GF-D8 (cell line): ENCODE measurements around the gene GPR132.

Source experiments
- DNase-seq: peaks from one replicate; lab custom pipeline; 2025; lab: John Stamatoyannopoulos, UW

The GPR132 gene

DNA sequence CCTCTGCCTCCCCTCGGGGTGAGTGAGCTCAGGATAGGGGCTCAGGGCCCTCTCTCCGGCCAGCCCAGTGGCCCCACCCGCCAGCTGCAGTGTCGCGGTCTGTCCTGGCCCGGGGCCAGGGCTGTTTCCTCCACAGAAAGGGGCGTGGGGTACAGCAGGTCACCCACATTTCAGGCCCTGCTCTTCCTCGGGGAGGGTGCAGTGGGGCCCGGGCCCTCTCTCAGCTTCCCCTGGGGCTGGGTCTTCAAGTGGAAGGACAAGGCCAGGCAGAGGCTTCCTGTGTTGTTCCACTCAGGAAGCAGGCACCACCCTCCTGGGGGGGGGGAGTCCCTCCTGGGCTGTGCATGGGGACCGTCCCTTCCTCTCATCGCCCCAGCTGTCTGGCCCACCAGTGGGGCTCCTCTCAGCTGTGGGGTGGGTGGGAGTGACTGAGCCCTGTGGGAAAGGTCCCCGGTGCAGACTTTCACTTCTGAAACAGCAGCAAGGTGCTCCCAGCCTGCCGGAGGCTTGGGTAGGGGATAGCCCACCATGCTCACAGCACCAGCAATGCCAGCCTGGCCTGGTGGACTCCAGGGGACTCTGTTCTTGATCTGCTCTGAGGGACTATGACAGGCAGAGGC lies 3.7 kb downstream of the GPR132 start:
- no peak for DNase-seq

DNA sequence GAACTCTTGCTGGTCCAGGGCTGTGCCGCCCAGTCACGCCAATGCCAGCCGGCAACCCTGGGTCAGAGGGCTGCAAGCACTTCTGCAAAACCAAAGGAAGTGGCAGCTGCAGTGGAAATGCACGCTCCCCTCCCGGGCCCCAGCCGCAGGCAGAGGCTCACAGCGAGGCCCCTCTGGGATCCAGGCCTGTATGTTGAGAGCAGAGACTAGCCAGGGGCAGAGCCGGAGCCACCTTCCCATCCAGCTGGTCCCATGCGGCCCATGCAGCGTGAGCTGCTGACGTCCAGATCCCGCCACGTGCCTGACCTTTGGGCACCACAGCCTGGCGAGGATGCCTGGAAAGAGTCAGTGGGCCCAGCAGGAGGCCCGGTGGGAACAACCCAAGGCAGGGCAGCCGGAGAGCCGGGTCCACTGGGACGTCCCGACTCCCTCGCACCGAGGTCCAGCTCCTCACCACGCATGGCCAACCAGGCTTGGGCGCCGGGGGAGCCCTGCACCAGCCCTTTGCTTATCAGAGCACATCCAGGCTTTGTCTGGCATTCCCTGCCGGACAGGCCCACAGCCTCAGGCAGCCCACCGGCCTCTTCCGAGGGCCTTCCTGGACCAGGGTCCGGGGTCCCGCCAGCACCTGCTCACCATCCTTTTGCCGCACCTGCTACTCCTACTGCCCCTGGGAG lies 4.3 kb downstream of the GPR132 start:
- DNase-seq, result peak; percentile 25

DNA sequence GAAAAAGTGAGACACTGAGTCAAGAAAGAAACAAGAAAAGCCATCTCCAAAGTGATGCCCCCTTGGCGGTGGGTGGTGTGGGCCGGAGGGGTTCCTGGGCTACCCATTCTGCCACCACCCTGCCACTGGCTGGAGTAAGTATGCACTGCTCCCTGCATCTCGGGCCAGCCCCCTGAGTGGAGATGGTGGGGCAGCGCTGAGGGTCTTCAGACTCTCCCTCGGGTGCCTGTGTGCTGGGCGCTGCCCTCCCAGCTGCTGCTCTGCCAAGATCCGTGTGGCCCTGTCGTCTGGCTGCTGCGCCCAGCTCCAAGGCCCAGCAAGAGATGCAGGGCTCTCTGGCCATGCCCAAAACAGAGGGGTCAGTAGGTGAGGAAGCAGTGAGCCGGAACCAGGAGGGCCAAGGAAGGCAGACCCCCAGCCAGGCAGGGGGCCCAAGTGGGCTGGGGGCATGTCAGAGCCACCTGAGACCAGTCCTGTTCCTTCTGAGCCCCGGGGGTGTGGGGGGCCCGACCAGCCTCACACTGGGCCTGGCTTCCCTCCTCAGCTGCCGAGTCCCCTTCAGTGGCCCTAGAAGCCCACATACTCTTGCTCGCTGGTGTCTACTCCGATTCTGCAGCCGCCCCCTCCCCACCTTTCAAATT lies 5.2 kb downstream of the GPR132 start:
- DNase-seq, result no peak

DNA sequence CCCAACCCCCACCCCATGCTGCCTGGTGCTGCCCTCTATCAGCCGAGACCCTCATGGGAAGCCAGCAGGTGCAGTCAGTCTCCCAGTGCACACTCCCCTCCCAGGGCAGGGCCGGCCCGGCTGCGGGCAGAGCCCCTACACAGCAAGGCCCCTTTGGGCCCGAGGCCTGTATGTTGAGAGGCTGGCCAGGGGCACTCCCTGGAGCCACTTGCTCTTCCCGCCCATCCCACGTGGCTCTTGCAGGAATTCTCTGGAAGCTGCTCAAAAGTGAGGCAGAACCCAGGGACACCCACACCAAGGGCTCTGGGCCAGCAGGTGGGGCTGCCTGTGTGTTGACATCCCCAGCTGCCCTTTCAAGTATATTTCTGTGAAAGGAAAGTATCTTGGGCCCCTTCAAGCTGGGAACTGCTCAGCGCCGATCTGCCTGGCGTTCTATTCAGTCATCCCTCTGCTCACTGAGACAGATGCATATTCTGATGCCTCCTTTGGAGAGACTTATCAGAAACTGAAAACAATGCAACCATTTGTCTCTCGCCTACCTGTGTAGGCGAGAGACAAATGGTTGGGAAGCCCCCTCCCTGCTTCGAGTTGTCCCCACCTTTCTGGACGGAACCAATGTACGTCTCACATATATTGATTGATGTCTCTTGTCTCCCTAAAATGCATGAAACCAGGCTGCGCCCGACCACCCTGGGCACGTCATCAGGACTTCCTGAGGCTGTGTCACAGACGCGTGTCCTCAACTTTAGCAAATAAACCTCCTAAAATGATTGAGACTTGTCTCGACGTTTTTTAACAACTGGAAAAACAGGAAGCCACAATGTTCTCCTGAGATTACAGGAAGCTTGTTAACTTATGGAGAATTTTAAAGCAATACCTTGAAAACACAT lies 6.0 kb downstream of the GPR132 start:
- no peak for DNase-seq

DNA sequence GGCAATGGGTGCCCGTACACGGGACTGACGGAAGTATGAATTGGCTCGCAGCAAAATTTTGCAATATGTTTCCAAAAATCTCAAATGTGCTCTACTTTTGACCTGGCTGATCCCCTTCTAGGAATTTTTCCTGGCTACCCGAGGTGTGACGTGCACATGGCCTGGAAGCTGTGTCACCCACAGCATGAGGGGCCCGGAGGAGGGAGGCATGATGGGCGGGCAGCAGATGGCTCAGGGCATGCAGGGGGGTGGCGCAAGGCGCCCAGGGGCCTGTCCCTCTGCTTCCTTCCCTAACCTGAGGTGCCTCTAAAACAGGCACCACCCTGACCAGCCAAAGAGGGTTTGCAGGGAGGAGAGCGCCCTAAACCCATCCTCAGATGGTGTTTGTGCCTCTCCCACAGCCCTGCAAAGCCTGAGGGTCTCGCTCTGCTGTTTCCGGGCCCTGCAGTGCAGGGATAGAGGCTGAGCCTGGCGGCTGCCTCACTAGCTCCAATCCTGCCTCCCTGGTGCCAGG lies 6.7 kb downstream of the GPR132 start:
- DNase-seq, result no peak

DNA sequence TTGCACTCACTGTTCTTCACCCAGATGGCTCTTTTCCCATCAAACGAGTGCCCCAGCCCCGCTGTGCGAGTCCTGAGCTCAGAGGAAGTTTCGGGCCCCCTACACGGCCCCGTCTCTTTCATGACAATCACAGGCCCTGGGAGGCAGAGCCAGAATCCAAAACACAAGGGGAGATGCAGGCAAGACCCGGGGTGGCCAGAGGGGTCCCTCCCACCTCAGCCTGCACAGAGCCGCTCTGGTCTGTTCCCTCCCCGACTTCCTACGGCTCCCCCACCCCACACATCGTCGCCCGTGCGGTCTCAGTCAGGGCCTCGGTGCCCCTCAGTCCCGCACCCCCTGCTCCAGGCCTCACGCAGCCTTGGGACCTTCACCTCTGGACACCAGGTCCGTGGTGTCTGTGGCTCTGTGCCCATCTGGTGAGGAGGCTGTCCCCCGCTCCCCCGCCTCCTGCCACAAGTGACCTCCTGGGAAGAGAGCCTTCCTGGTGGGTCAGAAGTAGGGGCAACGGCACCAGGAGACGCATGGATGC lies 8.9 kb downstream of the GPR132 start:
- no peak for DNase-seq

DNA sequence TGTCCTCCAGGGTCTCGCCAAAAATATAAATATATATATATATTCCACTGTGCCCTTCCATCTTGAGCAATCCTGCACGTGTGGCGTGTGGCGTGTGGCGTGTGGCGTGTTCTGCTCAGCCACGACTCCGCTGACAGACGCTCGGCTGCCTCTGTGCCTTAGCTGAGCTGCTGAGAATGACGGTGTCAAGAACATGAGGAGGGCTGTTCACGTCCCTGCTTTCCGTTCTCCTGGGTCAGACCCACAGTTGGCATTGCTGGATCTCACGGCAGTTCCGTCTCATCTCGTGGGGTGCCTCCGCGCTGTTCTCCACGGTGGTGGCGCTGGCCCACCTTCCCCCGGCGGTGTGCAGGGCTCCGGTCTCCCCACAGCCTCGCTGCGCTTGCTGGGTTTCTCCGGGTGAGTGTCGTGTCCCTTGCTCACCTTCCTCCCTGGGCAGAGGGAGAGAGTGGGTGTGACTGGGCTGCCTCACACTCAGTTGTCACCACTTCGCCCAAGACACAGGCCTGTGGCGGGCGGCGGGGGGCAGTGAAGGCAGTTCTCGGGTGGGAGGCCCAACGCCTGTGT lies 9.4 kb downstream of the GPR132 start:
- no peak for DNase-seq

DNA sequence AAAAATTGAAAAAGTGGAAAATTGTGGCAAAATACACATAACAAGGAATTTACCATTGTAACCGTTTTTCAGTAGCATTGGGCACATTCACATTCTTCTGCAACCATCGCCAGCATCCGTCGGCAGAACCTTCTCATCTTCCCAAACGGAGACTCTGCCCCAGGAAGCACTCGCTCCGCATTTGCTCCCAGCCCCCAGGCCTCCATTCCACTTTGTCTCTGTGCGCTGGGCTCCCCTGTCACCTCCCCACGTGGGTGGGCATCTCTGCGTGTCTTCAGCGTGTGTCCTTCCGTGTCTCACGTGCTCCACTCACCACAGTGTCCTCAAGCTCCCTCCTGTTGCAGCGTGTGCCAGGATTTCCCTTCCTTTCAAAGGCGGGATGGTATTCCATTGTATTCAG lies 9.9 kb downstream of the GPR132 start:
- no peak for DNase-seq

DNA sequence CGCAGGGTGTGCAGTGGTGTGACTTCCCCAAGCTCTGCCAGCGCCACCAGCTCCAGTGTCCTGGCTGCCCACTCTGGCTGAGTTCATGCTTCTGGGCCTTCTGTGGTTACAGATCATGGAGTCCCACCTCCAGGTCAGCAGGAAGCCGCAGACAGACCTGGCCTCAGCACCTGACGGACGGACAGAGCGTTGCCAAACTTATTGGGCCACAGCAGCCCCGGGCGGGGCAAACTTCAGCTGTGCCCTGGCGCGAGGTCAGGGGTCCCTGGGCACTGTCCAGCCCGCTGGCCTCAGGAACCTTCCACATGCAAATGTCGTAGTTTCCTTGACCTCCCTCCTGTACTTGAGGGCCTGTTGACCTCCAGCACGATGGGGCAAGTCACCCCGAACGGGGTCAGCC lies 11.2 kb downstream of the GPR132 start:
- no peak for DNase-seq

DNA sequence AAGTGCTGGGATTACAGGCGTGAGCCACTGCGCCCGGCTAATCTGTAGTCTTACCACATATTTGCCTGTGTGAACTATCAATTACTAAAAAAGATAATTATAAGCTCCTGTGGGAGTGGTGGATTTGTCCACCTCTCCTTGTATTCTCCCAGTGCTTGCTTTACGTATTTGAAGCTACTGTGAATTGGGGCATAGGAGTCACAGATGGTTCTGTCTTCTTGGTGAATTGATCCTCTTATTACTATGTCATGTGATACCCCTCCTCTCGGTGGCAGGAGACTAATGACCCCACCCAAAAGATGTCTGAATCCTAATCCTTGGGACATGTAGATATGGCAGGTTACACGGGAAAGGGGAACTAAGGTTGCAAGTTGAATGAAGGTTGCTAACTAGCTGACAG lies 11.8 kb downstream of the GPR132 start:
- DNase-seq, result no peak

DNA sequence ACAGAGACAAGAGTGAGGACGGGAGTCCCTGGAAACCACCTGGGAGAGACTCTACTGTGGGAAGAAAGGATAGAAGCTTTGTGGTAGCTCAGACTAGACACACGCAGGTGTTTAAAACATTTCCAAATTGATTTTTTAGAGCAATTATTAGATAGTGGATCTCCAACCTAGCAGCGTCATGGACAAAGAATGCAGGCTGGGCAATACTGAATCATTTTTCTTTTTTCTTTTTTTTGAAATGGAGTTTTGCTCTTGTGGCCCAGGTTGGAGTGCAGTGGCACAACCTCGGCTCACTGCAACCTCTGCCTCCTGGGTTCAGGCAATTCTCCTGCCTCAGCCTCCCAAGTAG lies 13.1 kb downstream of the GPR132 start:
- DNase-seq, result no peak

DNA sequence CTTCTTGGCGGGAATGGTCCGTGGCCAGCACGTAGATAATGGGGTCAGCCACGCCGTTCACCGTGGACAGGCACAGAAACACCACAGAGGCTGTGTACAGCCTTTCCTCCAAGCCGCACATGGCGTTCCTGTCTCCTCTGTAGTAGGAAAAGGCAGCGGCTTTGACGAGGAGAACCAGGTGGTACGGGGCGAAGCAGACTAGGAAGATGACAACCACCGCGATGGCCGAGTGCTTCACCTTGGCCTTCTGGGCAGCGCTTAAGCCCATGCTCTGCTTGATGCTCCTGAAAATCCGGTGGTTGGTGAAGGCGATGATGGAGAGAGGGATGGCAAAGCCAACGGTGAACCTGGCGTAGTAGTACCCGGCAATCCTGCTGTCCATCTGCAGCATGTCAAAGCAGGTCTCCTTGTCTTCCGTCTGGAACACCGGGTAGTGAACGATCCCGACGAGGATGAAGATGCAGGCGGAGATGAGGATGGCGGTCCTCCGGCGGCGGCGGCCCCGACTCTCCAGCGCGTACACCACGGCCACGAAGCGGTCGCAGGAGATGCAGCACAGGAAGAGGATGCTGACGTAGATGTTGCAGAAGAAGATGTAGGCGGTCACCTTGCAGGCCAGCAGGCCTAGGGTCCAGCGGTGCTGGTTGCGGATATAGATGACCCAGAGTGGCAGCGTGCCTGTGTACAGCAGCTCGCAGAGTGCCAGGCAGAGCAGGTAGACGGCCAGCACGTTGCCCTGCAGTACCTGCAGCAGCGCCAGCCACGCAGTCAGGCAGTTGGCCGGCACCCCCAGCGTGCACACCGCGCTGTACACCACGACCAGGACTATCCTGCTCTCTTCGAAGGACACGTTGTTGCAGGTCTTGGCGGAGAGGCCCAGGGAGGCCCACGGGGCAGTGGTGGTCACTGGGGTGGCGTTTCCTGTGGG lies 13.8 kb downstream of the GPR132 start:
- DNase-seq, result no peak

DNA sequence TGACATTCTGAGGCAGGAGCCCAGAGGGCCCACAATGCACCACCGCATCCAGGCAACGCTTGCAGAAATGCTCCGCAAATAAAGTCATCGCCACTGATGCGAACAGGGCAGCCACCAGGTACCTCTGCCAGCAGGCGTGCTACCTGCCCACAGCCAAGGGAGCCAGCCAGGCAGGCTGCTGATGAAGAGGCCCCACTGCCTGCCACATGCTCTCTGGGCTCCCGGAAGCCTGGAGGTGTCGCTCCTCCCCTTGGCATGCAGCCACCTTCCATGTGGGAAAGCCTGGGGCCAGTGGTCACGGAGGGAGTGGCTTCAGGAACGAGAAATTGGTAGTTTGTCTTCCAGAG lies 14.7 kb downstream of the GPR132 start:
- DNase-seq, result no peak

DNA sequence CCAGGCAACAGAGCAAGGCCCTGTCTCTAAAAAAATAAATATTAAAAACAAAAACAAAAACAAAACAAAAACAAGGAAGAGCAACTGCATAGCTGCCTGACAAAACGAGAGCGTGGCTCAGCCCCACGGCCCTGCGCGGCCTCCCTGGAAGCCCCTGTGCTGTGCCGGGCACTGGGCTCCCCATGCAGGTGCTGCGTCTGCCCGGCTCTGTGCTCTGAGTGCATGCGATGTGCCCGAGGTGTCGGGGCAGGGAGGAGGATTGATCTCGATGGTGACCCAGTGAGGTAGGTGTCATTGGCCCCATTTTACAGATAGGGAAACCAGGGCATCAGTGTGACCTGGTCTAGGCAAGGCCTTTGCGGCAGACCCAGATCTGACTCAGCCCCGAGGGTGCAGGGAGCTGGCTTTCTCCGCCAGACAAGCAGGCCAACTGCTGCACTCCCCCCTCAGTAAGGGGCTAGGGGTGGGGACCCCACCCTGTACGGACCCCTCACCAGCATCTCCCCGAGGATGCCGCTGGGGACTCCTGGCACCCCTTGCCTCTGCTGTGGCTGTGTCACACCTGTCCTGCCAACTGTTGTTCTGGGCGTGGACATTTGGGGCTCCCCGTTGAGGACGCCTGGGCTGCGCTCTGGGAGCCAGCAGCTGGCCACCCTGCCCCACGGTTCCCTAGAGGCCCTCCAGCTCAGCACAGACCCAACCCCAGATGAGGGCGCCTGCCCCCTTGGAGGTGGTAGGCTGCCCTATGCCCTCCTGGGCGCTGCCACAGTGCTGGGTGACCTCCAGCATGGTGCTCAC lies 15.3 kb downstream of the GPR132 start:
- no peak for DNase-seq

DNA sequence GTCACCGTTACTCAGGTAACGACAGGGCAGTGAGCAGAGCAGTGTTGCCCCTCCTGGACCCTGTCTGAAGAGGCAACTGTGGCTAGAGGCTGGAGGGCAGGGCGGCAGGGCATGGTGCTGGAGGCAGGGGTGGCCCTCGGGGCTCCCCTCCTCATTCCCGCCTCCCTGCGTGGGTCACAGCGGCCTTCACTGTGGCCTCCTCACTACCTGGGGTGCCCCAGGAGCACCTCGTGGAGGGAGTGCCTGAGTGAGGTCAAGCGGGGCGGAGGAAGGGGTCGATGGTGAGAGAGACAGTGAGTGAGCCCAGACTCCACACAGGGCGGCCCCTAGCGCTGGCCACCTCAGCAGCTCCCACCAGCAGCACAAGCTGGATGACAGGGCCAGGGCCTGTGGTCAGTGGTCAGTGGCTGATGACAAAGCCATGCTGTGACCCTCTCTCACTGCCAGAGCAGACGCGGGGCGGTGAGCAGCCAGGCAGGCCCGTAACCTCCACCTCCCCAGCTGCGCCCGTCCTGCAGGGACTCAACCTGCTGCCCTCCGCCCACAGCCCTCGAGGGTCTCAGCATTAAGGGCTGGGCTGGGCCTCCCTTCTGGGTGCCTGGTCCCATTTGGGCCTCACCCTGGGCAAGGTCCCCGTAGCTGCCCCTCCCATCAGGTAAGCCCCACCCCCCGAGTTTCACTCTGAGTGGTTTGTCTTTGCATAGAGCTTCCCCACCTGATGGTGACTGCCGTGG lies 17.8 kb downstream of the GPR132 start:
- DNase-seq, result no peak

DNA sequence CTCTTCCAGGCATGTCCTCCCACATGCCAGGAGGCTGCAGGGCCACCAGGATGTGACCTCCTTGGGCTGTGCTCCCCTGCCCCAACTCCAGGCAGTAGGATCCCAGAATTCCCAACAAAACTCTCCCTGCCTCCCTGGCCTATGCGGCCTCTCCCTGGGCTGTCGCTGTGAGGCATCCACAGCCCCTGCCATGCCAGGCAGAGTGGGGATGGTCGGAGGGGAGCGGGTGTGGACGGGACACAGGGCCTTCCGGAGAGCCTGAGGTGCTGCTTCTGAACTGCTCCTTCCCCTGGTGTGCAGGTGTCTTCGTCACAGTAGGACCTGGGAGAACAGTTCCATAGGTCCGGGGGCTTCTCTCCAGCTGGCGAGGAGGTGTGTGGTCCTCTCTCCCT lies 18.3 kb downstream of the GPR132 start:
- no peak for DNase-seq

DNA sequence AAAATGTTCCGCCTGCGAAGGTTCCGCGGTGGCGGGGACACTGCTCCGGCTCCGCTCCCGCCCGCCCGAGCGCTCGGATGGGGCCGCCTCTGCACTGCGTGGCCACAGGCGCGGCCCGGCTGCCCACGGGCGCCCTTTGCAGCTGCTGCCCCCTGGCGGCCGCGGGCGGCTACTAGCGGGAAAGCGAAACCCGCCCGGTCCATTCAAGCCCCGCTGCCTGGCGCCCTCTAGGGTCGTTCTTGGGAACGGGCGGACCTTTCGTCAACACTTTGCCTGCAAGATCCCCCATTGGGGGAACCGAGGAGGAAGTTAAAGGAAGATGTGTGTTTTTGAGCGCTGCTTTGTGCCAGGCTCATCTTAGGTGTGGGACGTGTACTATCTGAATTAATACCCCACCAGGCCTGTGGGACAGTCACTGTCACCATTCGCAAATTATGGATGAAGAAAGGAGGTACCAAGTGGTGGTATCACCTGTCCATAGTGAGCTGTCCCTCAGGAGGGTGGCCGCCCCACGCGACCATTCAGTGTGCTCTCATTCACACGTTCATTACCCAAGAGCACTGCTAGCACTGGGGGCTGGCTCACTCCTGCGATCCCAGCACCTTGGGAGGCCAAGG lies 19.4 kb downstream of the GPR132 start:
- DNase-seq, result no peak

DNA sequence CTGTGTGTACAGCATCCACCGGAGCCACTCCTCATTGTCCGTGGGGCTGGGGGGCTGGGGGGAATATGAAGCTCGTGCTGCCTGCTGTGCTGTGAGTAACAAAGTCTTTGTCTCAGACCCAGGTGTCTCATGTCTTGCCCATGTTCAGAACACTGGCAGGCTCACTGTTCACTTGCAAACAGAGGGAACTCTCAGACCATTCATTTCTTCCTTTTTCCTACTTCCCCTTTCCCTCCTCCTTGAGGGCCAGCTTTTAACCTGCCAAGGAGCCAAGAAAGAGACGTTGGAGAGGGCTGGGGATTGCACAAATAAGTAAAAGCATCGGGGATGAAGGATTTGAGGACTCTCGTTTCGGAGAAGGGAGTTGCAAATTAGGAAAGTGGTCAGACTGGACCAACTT lies 21.6 kb downstream of the GPR132 start:
- no peak for DNase-seq

DNA sequence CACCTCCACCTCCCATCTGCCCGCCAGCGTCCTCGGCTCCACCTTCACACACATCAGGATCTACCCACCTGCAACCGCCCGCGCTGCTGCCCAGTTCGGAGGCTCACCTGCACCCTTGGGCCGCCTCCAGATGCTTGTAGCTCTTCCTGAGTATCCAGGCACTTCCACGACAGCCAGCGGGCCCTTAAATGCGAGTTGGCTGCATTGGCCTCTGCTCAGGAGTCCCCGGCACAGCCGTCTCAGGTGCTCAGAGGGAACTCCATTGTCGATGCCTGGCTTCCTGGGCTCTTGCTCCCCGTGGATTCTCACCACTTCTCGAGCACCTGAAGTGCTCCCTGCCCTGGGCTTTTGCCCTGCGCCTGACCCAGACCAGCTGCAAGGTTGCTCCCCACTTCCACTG lies 22.4 kb downstream of the GPR132 start:
- DNase-seq, result no peak
